Measurements from ENCODE around the gene TMPRSS3.
A peak's percentile ranks its signal among the peaks of the same experiment; 100 is the strongest.

The TMPRSS3 gene

DNA sequence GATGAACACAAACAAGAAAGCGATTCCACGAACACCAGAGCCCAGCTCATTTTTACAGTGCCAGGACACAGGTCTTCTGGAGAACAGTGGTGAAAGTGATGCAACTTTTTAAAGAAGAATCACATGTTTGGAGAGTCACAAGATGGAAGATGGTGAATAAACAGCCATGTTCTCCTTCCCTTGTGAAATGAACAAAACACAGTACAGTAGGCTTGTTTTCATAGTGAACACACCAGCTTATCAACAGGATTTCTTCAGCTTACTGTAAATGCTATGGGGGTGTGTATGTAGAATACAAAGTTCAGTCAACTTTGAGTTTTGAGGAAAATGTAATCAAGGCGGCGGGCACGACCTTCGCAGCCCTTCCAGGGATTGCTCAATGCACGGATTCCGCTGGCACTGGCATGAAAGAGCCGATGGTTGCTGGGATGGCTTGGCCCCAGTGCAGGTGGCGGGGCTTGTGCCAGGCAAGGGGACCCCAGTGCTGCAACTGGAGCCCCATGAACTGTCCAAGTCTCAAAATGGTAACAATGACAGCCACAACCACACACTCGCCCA is 9.7 kb downstream of the TMPRSS3 start:
- no peak for TF ChIP-seq CTCF (IDR thresholded peaks at IDR 0.05; ENCODE audit: insufficient read depth, low read depth, low read length, missing control alignments)
- no peak overlapping the region for H3K4me3 ChIP-seq (ENCODE audit: low read length)
- DNase-seq (ENCODE audit: low read depth): no peak

DNA sequence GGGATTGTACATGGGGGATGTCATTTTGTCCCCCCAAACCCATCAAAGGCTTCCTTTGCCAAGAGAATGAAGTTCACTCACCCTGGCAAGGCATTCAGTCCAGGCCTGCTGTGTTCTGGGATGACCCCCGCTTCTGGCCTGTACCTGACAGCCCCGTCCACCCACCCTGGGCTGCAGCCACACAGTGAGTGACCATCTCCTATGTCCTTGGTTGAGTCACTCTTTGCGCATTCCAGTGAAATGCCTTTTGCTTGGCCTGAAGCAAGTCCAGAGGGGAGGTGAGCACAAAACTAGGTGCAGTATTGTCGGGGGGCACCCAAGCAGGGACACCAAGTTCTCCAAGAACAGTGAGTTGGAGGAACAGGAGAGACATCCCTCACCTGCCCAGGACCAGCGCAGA is 10.2 kb downstream of the TMPRSS3 start:
- DNase-seq (ENCODE audit: low read depth): no peak
- TF ChIP-seq CTCF (IDR thresholded peaks at IDR 0.05; ENCODE audit: insufficient read depth, low read depth, low read length, missing control alignments): no peak
- H3K4me3 ChIP-seq (ENCODE audit: low read length): no peak overlapping the region

- H3K4me3 ChIP-seq (ENCODE audit: low read length): no peak overlapping the region
- TF ChIP-seq CTCF (IDR thresholded peaks at IDR 0.05; ENCODE audit: insufficient read depth, low read depth, low read length, missing control alignments): no peak
- DNase-seq (ENCODE audit: low read depth): peak; percentile 15
Observed at GRCh38 chr21:42384989-42385388, 10.9 kb downstream of the TMPRSS3 start.

- no peak for TF ChIP-seq CTCF (IDR thresholded peaks at IDR 0.05; ENCODE audit: insufficient read depth, low read depth, low read length, missing control alignments)
- no peak overlapping the region for H3K4me3 ChIP-seq (ENCODE audit: low read length)
- no peak for DNase-seq (ENCODE audit: low read depth)
Observed at GRCh38 chr21:42384156-42384945, 11.5 kb downstream of the TMPRSS3 start.

DNA sequence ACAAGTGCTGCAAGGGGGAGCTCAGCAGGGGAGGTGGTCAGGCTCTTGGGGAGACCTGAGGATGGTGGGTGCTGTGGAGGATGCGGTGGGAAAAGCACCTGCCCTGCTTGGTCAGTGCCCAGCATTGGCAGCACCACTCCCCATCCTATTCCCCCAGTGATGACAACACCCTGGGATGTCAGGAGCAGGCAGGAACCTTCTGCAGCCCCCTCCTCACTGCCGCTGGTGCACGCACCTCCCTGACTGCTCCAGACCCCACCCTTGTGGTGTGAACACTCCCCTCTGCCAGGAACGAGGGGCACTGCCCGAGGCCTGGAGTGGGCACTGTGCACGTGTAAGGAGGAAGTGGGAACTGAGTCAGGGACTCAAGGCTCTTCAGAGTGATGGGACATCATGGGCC is 12.5 kb downstream of the TMPRSS3 start:
- TF ChIP-seq CTCF (IDR thresholded peaks at IDR 0.05; ENCODE audit: insufficient read depth, low read depth, low read length, missing control alignments): no peak
- no peak for DNase-seq (ENCODE audit: low read depth)
- H3K4me3 ChIP-seq (ENCODE audit: low read length): no peak overlapping the region

DNA sequence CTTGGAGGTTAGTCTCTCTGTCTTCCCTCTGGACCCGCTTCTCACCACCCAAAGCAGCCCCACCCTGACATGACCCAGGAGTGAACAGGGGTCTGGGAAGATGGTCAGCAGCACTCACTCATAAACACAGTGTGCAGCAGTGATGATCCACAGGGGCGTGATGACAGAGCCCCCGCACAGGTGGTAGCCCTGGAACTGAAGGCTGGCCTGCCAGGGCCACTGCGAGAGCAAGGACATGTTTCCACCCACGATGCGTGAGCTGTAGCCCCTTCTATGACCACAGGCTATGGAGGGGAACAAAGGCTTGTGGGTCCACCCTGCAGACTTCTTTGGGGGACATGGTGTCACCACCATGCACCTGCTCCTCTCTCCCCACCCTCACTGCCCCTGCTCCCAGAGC is 12.9 kb downstream of the TMPRSS3 start:
- no peak for DNase-seq (ENCODE audit: low read depth)
- H3K4me3 ChIP-seq (ENCODE audit: low read length): no peak overlapping the region
- TF ChIP-seq CTCF (IDR thresholded peaks at IDR 0.05; ENCODE audit: insufficient read depth, low read depth, low read length, missing control alignments): no peak
